Heart left ventricle (tissue), 13 donors: ENCODE results near the gene GCH1.

Experiments
- CTCF ChIP-seq, 12 donors: fragments of 200-600 bp; sonication (generic) in 4 of 12; IDR thresholded peaks; one replicate each; pipeline versions ENCODE4 v1.5.0 to v1.8.0; 2018 to 2022; ENCODE audit warnings: antibody characterized with exemption in 12 of 12, mild to moderate bottlenecking in 5 of 12
- POLR2A ChIP-seq, 2 donors: fragments of 450-650 bp; IDR thresholded peaks; one replicate each; pipeline ENCODE4 v1.6.1; 2017; ENCODE audit warnings: antibody characterized with exemption in 2 of 2, mild to moderate bottlenecking in 2 of 2, moderate library complexity in 2 of 2
- donor health status: ischemic (EF 13 %, LVEDD 7.1; RV severe dilation, severe dysfunction).
- donor health status: DM: no; HTN: yes; CAD: no.
- donor health status: DM: no; HTN: no; CAD: no.
- donor health status: ischemic (EF 25% LVEDD 6.9; RV normal size, moderate dysfunction).
- donor health status: ischemic (EF 25% LVEDD 5.7; RV mildly dilated, moderate dysfunction).
- donor health status: ischemic (EF 35%, LVEDD 5.7; RV mildly dilated, moderate dysfunction).
- donor health status: nonischemic (EF 11% LVEDD 7.7; RV severe dilation, severe dysfunction).
- donor health status: DM: yes; HTN: yes; CAD: no.
- donor health status: PGD.
- donor health status: ischemic (EF 29% LVEDD 5.4; RV normal size, mild dysfunction).
- donor health status: nonischemic (EF 23%, LVEDD 6.1; RV moderate dilation, normal function).

- no peak for TF ChIP-seq POLR2A (IDR thresholded peaks at IDR 0.05)
- no peak for TF ChIP-seq CTCF (IDR thresholded peaks at IDR 0.05)
Measured at GRCh38 chr14:54834081-54834480, 68.5 kb downstream of the GCH1 start.
